Keratinocyte (primary cell): Measurements from ENCODE around the gene SMYD1. TPM values are rescaled to one million over a fixed set of nuclear protein-coding genes. Genes with fewer than 3 reads are reported as not detected.

Experiments
- DNase-seq: peaks from one replicate; pipeline ENCODE4 v3.0.0-alpha.2; 2011; ENCODE audit warnings: low read depth, missing footprints, low spot score
- FAIRE-seq: peaks from 2 replicates; lab custom pipeline; 2011; peaks lifted over from hg19 to GRCh38; lab: Jason Lieb, UNC
- H2AFZ ChIP-seq: 2 replicates; pipeline ENCODE4 v1.6.0; 2012; ENCODE audit warnings: low read length, control low read depth, inconsistent platforms; ENCODE audit not compliant: control insufficient read depth
- H3K27ac ChIP-seq: 2 replicates; pipeline ENCODE4 v1.5.1; 2011; ENCODE audit warnings: low read length; ENCODE audit not compliant: control insufficient read depth, insufficient read depth
- H3K27me3 ChIP-seq: 3 replicates; pipeline ENCODE4 v1.6.0; 2011; ENCODE audit warnings: low read length; ENCODE audit not compliant: control insufficient read depth, insufficient read depth; ENCODE audit errors: extremely low read depth
- H3K36me3 ChIP-seq, 2 experiments: 2 replicates in 1 of 2; 3 replicates in 1 of 2; pipeline ENCODE4 v1.5.1; 2011; ENCODE audit warnings: low read length in 2 of 2, mild to moderate bottlenecking in 1 of 2; ENCODE audit not compliant: control insufficient read depth in 2 of 2, insufficient read depth in 2 of 2; ENCODE audit errors: extremely low read depth in 1 of 2
- H3K4me1 ChIP-seq: 3 replicates; pipeline ENCODE4 v1.5.1; 2011; ENCODE audit warnings: low read length; ENCODE audit not compliant: control insufficient read depth, insufficient read depth; ENCODE audit errors: extremely low read depth
- H3K4me2 ChIP-seq: 3 replicates; pipeline ENCODE4 v1.6.0; 2011; ENCODE audit warnings: low read depth, low read length; ENCODE audit not compliant: control insufficient read depth, insufficient read depth; ENCODE audit errors: extremely low read depth
- H3K4me3 ChIP-seq, 3 experiments: fragments of 200-600 bp in 1 of 3; sonication (generic) in 1 of 3; 2 replicates in 2 of 3; 3 replicates in 1 of 3; pipeline ENCODE4 v1.5.1; 2011 to 2016; ENCODE audit warnings: low read length in 3 of 3, mild to moderate bottlenecking in 3 of 3, control low read depth in 2 of 3, inconsistent platforms in 1 of 3, low read depth in 1 of 3, mixed read lengths in 1 of 3, mixed run types in 1 of 3, moderate library complexity in 1 of 3; ENCODE audit not compliant: control insufficient read depth in 2 of 3, insufficient read depth in 2 of 3; ENCODE audit errors: extremely low read depth in 1 of 3
- H3K79me2 ChIP-seq: 2 replicates; pipeline ENCODE4 v1.6.0; 2012; ENCODE audit warnings: low read length; ENCODE audit not compliant: control insufficient read depth, insufficient read depth
- H3K9ac ChIP-seq: 3 replicates; pipeline ENCODE4 v1.6.0; 2011; ENCODE audit warnings: low read length; ENCODE audit not compliant: control insufficient read depth, insufficient read depth; ENCODE audit errors: extremely low read depth
- H3K9me1 ChIP-seq: 3 replicates; pipeline ENCODE4 v1.6.0; 2011; ENCODE audit warnings: low read length; ENCODE audit not compliant: control insufficient read depth, insufficient read depth; ENCODE audit errors: extremely low read depth
- H3K9me3 ChIP-seq: 2 replicates; pipeline ENCODE4 v1.5.1; 2012; ENCODE audit warnings: low read depth, low read length; ENCODE audit not compliant: control insufficient read depth
- H4K20me1 ChIP-seq: 3 replicates; pipeline ENCODE4 v1.6.0; 2011; ENCODE audit warnings: low read length; ENCODE audit not compliant: control insufficient read depth, insufficient read depth; ENCODE audit errors: extremely low read depth
- CTCF ChIP-seq, 3 experiments: IDR thresholded peaks in 1 of 3; conservative IDR thresholded peaks in 1 of 3; optimal IDR thresholded peaks in 1 of 3; 2 replicates in 2 of 3; 3 replicates in 1 of 3; pipeline versions ENCODE3 to v1.5.1; 2011; ENCODE audit warnings: low read length in 3 of 3, mild to moderate bottlenecking in 3 of 3, moderate library complexity in 2 of 3, control low read depth in 1 of 3, inconsistent platforms in 1 of 3; ENCODE audit not compliant: insufficient read depth in 2 of 3; ENCODE audit errors: extremely low read depth in 1 of 3
- EZH2 ChIP-seq: IDR thresholded peaks from one replicate; pipeline ENCODE4 v1.6.1; 2012; ENCODE audit warnings: inconsistent platforms, mild to moderate bottlenecking, low read length, moderate library complexity
- dilution Hi-C: fragments of 300-500 bp; cut with MboI; formaldehyde crosslinking; loops from one replicate; pipeline ENCODE4 v1.7.0; 2020; ENCODE audit warnings: low sequenced_read_pairs; ENCODE audit not compliant: extremely low pct_ligation_motif_present
- polyA plus RNA-seq, 5 experiments: library from polyadenylated mRNA; depleted of rRNA in 3 of 5; stranded (reverse) in 3 of 5; stranded (forward) in 1 of 5; unstranded in 1 of 5; fragments of >200 nt; gene quantifications; 1 replicate in 1 of 5; 2 replicates in 3 of 5; 3 replicates in 1 of 5; pipeline versions ENCODE4 v1.2.1 to v1.2.3, GENCODE V29; 2011 to 2012; ENCODE audit warnings: missing spikeins in 2 of 5, low read depth in 1 of 5, low replicate concordance in 1 of 5

The SMYD1 gene
- polyA plus RNA-seq, 1 donor (not counting 4 experiments of a cell fraction or from before 2014, with no cell fraction given): not detected

- dilution Hi-C loops: no loop called here
- peak; percentile 67 for FAIRE-seq
- no peak overlapping the region for H3K4me2 ChIP-seq
These were observed 92.4 kb downstream of the SMYD1 start for GRCh38 chr2:88159955-88160415.

DNA sequence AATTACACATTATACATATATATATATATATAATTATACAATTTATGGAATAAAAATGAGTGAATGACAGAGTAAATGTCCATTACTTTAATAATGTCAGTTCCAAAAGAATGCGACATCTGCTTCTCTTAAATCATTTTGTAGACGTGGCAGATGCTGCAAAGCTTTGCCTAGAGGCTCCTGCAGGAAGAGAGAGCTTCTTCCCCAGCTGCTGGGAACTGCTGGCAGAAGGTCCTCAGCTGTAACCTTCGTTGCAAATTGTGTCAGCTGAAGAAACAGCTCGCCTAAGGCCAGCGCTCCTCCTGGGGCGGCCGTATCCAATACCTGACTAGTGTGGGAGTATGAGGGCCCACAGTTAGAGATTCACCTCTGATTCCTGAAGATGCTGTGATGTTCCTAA is 92.9 kb downstream of the SMYD1 start:
- Histone ChIP-seq H3K27me3 (no peaks in the 10 kb centered on the region), H3K9me1 (no peaks in the 10 kb centered on the region), H3K27ac (no peak overlapping the region), H2AFZ (no peak overlapping the region), H3K4me3 (no peak overlapping the region), H3K79me2 (no peaks in the 10 kb centered on the region), H3K36me3 (no peaks in the 10 kb centered on the region), H3K9me3 (no peaks in the 10 kb centered on the region), H3K4me1 (peaks cover 13% of the 10 kb centered on the region), H3K4me2 (no peak overlapping the region), H3K9ac (no peak overlapping the region), H4K20me1 (no peaks in the 10 kb centered on the region)
- dilution Hi-C loops: no loop called here
- TF ChIP-seq CTCF (optimal IDR thresholded peaks at IDR 0.05 in 1 of 3, IDR thresholded peaks at IDR 0.05 in 1 of 3, conservative IDR thresholded peaks at IDR 0.05 in 1 of 3; ENCODE audit: extremely low read depth in 1 of 3, insufficient read depth in 2 of 3, low read length in 3 of 3) (no peak), EZH2 (no peak)
- FAIRE-seq: no peak
- DNase-seq: no peak

More at GRCh38 chr2:88159955-88160415, 92.4 kb downstream of the SMYD1 start:
- DNase-seq: no peak
- H3K36me3 ChIP-seq: no peaks in the 10 kb centered on the region
- no peaks in the 10 kb centered on the region for H3K9me3 ChIP-seq
- no peaks in the 10 kb centered on the region for H3K27me3 ChIP-seq
- H3K9ac ChIP-seq: no peak overlapping the region
- H3K79me2 ChIP-seq: no peaks in the 10 kb centered on the region
- peak; percentile 71 to 85 (median 71) for TF ChIP-seq CTCF (optimal IDR thresholded peaks at IDR 0.05 in 1 of 3, IDR thresholded peaks at IDR 0.05 in 1 of 3, conservative IDR thresholded peaks at IDR 0.05 in 1 of 3; ENCODE audit: extremely low read depth in 1 of 3, insufficient read depth in 2 of 3, low read length in 3 of 3)
- TF ChIP-seq EZH2: no peak
- H2AFZ ChIP-seq: no peak overlapping the region
- H3K4me1 ChIP-seq: peaks cover 13% of the 10 kb centered on the region
- no peaks in the 10 kb centered on the region for H3K9me1 ChIP-seq
- H3K27ac ChIP-seq: no peak overlapping the region
- no peaks in the 10 kb centered on the region for H4K20me1 ChIP-seq
- H3K4me3 ChIP-seq: no peak overlapping the region
